OCI-LY7 (cell line): ENCODE measurements around the gene GAB1. TPM values are rescaled to one million over a fixed set of nuclear protein-coding genes. Genes with fewer than 3 reads are reported as not detected.
A peak's percentile ranks its signal among the peaks of the same experiment; 100 is the strongest.

Source experiments
- BruUV-seq: library from RNA; stranded (reverse); fragments of 400-500 nt; replicated peaks from 2 replicates; lab custom pipeline; 2021; lab: Mats Ljungman, UMichigan
- CTCF ChIA-PET: fragments of 300-600 bp; sonication (Branson Sonifier 250); formaldehyde crosslinking; loops from one replicate; lab custom pipeline; 2022; ENCODE audit warnings: antibody characterized with exemption; ENCODE audit not compliant: unreplicated experiment; lab: Charles Lee
- POLR2A ChIA-PET: fragments of 300-600 bp; sonication (Branson Sonifier 250); formaldehyde crosslinking; loops from one replicate; lab custom pipeline; 2022; ENCODE audit warnings: antibody characterized with exemption; lab: Charles Lee
- DNase-seq: peaks from one replicate; pipeline ENCODE4 v3.0.0-alpha.2; 2015; ENCODE audit warnings: low spot score
- H2AFZ ChIP-seq: fragments of 200-600 bp; sonication (generic), shearing (Covaris generic); 2 replicates; pipeline ENCODE4 v1.6.1; 2014; ENCODE audit warnings: mild to moderate bottlenecking, antibody characterized with exemption, low read length, moderate library complexity
- H3K27ac ChIP-seq: fragments of 200-600 bp; sonication (generic); 2 replicates; pipeline ENCODE4 v1.5.1; 2014; ENCODE audit warnings: mixed run types, low read depth, mild to moderate bottlenecking, moderate library complexity, low read length, inconsistent platforms; ENCODE audit not compliant: poor library complexity, severe bottlenecking
- H3K36me3 ChIP-seq: fragments of 200-600 bp; sonication (generic); 2 replicates; pipeline ENCODE4 v1.6.1; 2014; ENCODE audit warnings: mild to moderate bottlenecking, antibody characterized with exemption, low read length, moderate library complexity, mixed read lengths; ENCODE audit not compliant: insufficient read depth
- H3K4me1 ChIP-seq: fragments of 200-600 bp; sonication (generic); 2 replicates; pipeline ENCODE4 v1.5.1; 2014; ENCODE audit warnings: mild to moderate bottlenecking, low read length; ENCODE audit not compliant: insufficient read depth, poor library complexity, severe bottlenecking
- H3K4me2 ChIP-seq: fragments of 200-600 bp; sonication (generic); 2 replicates; pipeline ENCODE4 v1.6.1; 2014; ENCODE audit warnings: mild to moderate bottlenecking, low read length
- H3K4me3 ChIP-seq: fragments of 200-600 bp; sonication (generic); 2 replicates; pipeline ENCODE4 v1.5.1; 2014; ENCODE audit warnings: mild to moderate bottlenecking, low read depth, low read length; ENCODE audit not compliant: poor library complexity, severe bottlenecking
- H3K79me2 ChIP-seq: fragments of 200-600 bp; sonication (generic); 2 replicates; pipeline ENCODE4 v1.6.1; 2016; ENCODE audit warnings: low read depth, mild to moderate bottlenecking, low read length, moderate library complexity, mixed read lengths; ENCODE audit not compliant: insufficient read depth
- H3K9me2 ChIP-seq: fragments of 200-600 bp; sonication (generic); 2 replicates; pipeline ENCODE4 v1.6.1; 2016; ENCODE audit warnings: mild to moderate bottlenecking, low read length, mixed read lengths; ENCODE audit not compliant: insufficient read depth
- H3K9me3 ChIP-seq: fragments of 200-600 bp; sonication (generic); 2 replicates; pipeline ENCODE4 v1.6.1; 2014; ENCODE audit warnings: mild to moderate bottlenecking, mixed run types, low read length, mixed read lengths
- H4K20me1 ChIP-seq: fragments of 200-600 bp; sonication (generic); 2 replicates; pipeline ENCODE4 v1.6.1; 2014; ENCODE audit warnings: mild to moderate bottlenecking, antibody characterized with exemption, low read length, moderate library complexity, mixed read lengths; ENCODE audit not compliant: insufficient read depth
- EZH2phosphoT487 ChIP-seq: fragments of 200-600 bp; sonication (generic); IDR thresholded peaks from 2 replicates; pipeline ENCODE4 v1.6.1; 2018; ENCODE audit warnings: low read depth, borderline replicate concordance, mild to moderate bottlenecking, mixed run types, antibody characterized with exemption, low read length, moderate library complexity, mixed read lengths
- intact Hi-C: fragments of 100-400 bp; cut with micrococcal nuclease; formaldehyde crosslinking; loops from one replicate; pipeline ENCODE4 v1.10.0; 2022; ENCODE audit not compliant: unreplicated experiment
- total RNA-seq, 2 experiments: library from RNA; depleted of rRNA in 1 of 2; stranded (reverse); fragments of >200 nt in 1 of 2; shearing (Covaris generic) in 1 of 2; gene quantifications; 2 replicates each; pipeline ENCODE4 v1.2.3, GENCODE V29; 2014 to 2022
- TF ChIP-seq, protein P1 (sequence below): fragments of 200-600 bp; sonication (generic); conservative IDR thresholded peaks from 2 replicates; pipeline ENCODE4 v1.5.1; 2014; ENCODE audit warnings: mild to moderate bottlenecking, antibody characterized with exemption, low read length, moderate library complexity, mixed read lengths

The GAB1 gene
- total RNA-seq, 2 experiments from 2014 or later = 42.6 to 99.3 TPM

DNA sequence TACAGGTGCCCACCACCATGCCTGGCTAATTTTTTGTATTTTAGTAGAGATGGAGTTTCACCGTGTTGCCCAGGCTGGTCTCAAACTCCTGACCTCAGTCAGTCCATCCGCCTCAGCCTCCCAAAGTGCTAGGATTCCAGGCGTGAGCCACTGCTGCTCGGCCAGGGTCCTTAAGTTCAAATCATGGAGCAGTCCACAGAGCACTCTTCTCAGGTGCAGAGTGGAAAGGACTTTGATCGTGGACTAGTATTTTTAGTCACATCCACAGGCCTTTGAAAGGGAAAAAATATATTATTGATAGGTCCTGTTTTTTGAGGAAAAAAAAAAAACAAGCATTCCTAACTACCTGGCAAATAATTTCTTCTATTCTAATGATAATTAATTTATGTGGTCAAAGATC lies 31.2 kb downstream of the GAB1 start:
- POLR2A ChIA-PET = interaction anchor here (0.6 kb wide), 2 partner anchors 10 to 33 kb away, joined by 3 to 4 read pairs; no protein-coding TSS in a partner anchor

DNA sequence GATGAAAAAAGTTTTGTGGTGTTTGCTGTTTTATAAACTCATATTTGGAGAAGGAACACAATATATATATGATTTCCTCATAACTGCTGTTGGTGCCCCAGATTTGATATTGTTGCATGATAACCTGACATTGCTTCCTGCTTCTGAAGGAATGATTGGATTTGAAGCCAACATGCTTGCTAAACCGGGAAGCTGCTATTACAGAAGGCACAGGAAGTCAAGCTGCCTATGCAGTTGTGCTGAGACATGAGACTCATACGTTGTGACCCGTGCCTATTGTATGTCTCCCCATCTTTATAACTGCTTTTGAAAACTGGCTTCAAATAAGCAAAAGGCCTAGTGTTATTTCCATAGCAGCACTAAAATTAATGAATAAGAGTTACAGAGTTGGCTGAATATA lies 32.9 kb downstream of the GAB1 start:
- peaks cover 82% of the 10 kb centered on the region for H3K79me2 ChIP-seq
- H3K27ac ChIP-seq = peak overlapping the region; percentile 33
- H3K9me3 ChIP-seq = peaks cover 4% of the 10 kb centered on the region; the same call in 1 of the 2 replicates
- peak overlapping the region; percentile 22 for H3K4me2 ChIP-seq
- no TSS peak for BruUV-seq
- peaks cover 9% of the 10 kb centered on the region; the same call in 1 of the 2 replicates for H3K36me3 ChIP-seq
- no peak for TF ChIP-seq EZH2phosphoT487
- TF ChIP-seq, protein P1, sequence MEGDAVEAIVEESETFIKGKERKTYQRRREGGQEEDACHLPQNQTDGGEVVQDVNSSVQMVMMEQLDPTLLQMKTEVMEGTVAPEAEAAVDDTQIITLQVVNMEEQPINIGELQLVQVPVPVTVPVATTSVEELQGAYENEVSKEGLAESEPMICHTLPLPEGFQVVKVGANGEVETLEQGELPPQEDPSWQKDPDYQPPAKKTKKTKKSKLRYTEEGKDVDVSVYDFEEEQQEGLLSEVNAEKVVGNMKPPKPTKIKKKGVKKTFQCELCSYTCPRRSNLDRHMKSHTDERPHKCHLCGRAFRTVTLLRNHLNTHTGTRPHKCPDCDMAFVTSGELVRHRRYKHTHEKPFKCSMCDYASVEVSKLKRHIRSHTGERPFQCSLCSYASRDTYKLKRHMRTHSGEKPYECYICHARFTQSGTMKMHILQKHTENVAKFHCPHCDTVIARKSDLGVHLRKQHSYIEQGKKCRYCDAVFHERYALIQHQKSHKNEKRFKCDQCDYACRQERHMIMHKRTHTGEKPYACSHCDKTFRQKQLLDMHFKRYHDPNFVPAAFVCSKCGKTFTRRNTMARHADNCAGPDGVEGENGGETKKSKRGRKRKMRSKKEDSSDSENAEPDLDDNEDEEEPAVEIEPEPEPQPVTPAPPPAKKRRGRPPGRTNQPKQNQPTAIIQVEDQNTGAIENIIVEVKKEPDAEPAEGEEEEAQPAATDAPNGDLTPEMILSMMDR = no peak
- H2AFZ ChIP-seq = no peak overlapping the region
- H3K4me3 ChIP-seq = no peak overlapping the region
- ChIA-PET CTCF (no interaction called here), POLR2A (no interaction called here)
- no peaks in the 10 kb centered on the region for H4K20me1 ChIP-seq
- intact Hi-C loops = no loop called here
- DNase-seq = no peak
- peaks cover 39% of the 10 kb centered on the region for H3K4me1 ChIP-seq
- no peaks in the 10 kb centered on the region for H3K9me2 ChIP-seq

More for the DNA sequence above, 31.2 kb downstream of the GAB1 start:
- BruUV-seq = no TSS peak
- no peak overlapping the region for H3K4me3 ChIP-seq
- H3K4me2 ChIP-seq = no peak overlapping the region
- DNase-seq = no peak
- H4K20me1 ChIP-seq = no peaks in the 10 kb centered on the region
- no peaks in the 10 kb centered on the region for H3K9me2 ChIP-seq
- CTCF ChIA-PET = no interaction called here
- H3K9me3 ChIP-seq = peaks cover 4% of the 10 kb centered on the region; the same call in 1 of the 2 replicates
- no peak overlapping the region for H3K27ac ChIP-seq
- peaks cover 76% of the 10 kb centered on the region for H3K79me2 ChIP-seq
- TF ChIP-seq, protein P1 = no peak
- TF ChIP-seq EZH2phosphoT487 = no peak
- no peak overlapping the region for H2AFZ ChIP-seq
- H3K4me1 ChIP-seq = peaks cover 35% of the 10 kb centered on the region
- H3K36me3 ChIP-seq = peaks cover 9% of the 10 kb centered on the region; the same call in 1 of the 2 replicates
- intact Hi-C loops = no loop called here

DNA sequence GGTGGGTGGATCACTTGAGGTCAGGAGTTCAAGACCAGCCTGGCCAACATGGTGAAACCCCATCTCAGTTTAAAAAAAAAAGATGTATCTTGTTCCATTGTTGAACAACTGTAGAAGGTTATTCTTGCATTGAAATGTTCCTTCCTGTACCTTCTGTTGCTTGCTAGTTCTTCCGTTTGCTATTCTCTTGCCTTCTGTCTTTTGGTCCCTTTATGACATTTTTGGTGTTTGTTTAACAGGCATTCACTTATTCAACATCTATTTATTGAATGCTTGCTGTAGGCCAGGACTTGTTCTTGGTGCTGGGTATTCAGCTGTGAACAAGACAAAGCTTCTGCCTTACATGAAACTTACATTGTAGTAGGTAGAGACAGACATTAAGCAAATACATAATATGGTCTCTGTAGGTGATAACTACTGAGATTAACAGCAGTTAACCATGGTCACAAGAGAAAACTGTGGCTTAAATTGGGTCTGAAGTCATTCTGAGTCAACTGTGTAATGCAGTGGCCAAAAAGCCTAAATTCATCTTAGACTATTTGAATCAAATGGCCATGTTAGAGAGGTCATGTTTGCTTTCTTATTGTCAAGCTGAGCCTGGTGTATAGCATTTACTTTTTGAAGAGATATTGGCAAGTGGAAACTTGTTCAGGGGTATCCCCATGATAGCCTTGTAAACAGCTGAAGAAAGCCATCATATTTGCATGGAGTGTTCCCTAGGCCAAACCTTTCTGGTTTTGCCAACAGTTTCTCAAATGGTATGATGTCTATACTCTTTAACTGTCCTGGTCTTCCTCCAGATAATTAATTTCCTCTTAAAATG lies 35.6 kb downstream of the GAB1 start:
- Histone ChIP-seq H3K36me3 (peaks cover 9% of the 10 kb centered on the region; the same call in 1 of the 2 replicates), H4K20me1 (no peaks in the 10 kb centered on the region), H3K4me2 (peak overlapping the region; percentile 47), H3K79me2 (peaks cover 88% of the 10 kb centered on the region), H3K9me3 (peaks cover 4% of the 10 kb centered on the region; the same call in 1 of the 2 replicates), H3K9me2 (no peaks in the 10 kb centered on the region), H3K4me3 (peak overlapping the region; percentile 29), H3K27ac (peak overlapping the region; percentile 52), H3K4me1 (peaks cover 67% of the 10 kb centered on the region), H2AFZ (no peak overlapping the region)
- TF ChIP-seq, protein P1 = no peak
- no peak for TF ChIP-seq EZH2phosphoT487
- no peak for DNase-seq
- ChIA-PET POLR2A (interaction anchor here (1.0 to 14.8 kb wide), 8 partner anchors 9 to 29 kb away, joined by 3 to 364 read pairs (median 5); no protein-coding TSS in a partner anchor), CTCF (no interaction called here)
- BruUV-seq = no TSS peak
- intact Hi-C loops = no loop called here
